Suprapubic skin (tissue), 4 donors: ENCODE results near the gene HTD2.

ENCODE experiments used
- CTCF ChIP-seq, 2 donors: fragments of 200-600 bp in 1 of 2; fragments of 450-650 bp in 1 of 2; sonication (generic) in 1 of 2; IDR thresholded peaks; one replicate each; pipeline ENCODE4 v1.5.1; 2016 to 2019; ENCODE audit warnings: antibody characterized with exemption in 2 of 2, mild to moderate bottlenecking in 1 of 2, moderate library complexity in 1 of 2
- POLR2A ChIP-seq, 2 donors: fragments of 450-650 bp; IDR thresholded peaks; one replicate each; pipeline ENCODE4 v1.6.1; 2017; ENCODE audit warnings: antibody characterized with exemption in 2 of 2, mild to moderate bottlenecking in 2 of 2, moderate library complexity in 2 of 2
- POLR2AphosphoS5 ChIP-seq, 3 donors: sonication (generic); formaldehyde crosslinking; IDR thresholded peaks; one replicate each; pipeline ENCODE4 v1.6.1; 2017; ENCODE audit warnings: antibody characterized with exemption in 3 of 3

GRCh38 chr3:58349792-58350626, 43.7 kb downstream of the HTD2 start:
- TF ChIP-seq CTCF (IDR thresholded peaks at IDR 0.05) = no peak
- no peak for TF ChIP-seq POLR2A (IDR thresholded peaks at IDR 0.05)
- TF ChIP-seq POLR2AphosphoS5 (IDR thresholded peaks at IDR 0.05) = no peak
